Skeletal muscle satellite cell (primary cell): Measurements from ENCODE around the gene INPP5A. TPM values are rescaled to one million over a fixed set of nuclear protein-coding genes. Genes with fewer than 3 reads are reported as not detected.
"Not testable (repeated sequence)": the region's sequence is repeated elsewhere in the genome, so short reads cannot be mapped to it uniquely, and the experiment has no call there.

Experiments
- H3K27me3 ChIP-seq: 2 replicates; pipeline ENCODE4 v1.7.0; 2013; ENCODE audit warnings: low read length; ENCODE audit not compliant: control insufficient read depth, insufficient read depth
- H3K36me3 ChIP-seq: 2 replicates; pipeline ENCODE4 v1.7.0; 2013; ENCODE audit warnings: mild to moderate bottlenecking, control low read depth, low read length; ENCODE audit not compliant: insufficient read depth
- H3K4me1 ChIP-seq: 2 replicates; pipeline ENCODE4 v1.7.0; 2013; ENCODE audit warnings: low read length; ENCODE audit not compliant: control insufficient read depth, insufficient read depth
- H3K4me2 ChIP-seq: 2 replicates; pipeline ENCODE4 v1.7.0; 2013; ENCODE audit warnings: mild to moderate bottlenecking, low read length
- H3K4me3 ChIP-seq: 2 replicates; pipeline ENCODE4 v1.7.0; 2013; ENCODE audit warnings: low read length
- H3K9ac ChIP-seq: 2 replicates; pipeline ENCODE4 v1.7.0; 2013; ENCODE audit warnings: mild to moderate bottlenecking, low read depth, low read length, moderate library complexity
- H3K9me3 ChIP-seq: replicated peaks from 2 replicates; pipeline ENCODE4 v1.7.0; 2013; ENCODE audit warnings: mild to moderate bottlenecking, control low read depth, low read length
- total RNA-seq: library from RNA; depleted of rRNA; stranded (reverse); fragments of >200 nt; gene quantifications from 2 replicates; pipeline ENCODE4 v1.2.3, GENCODE V29; 2012; rRNA removed

Gene INPP5A
- total RNA-seq: 11.4 and 14.9 TPM in 2 replicates

GRCh38 chr10:132537684-132538001 lies at the start of gene INPP5A:
Gene INPP5A, plus strand, starts transcription at chr10:132537787. Its CDS starts 310 bp downstream, at chr10:132538097.
- H3K4me3 ChIP-seq: peak within 1 kb of the TSS; percentile 85
- peaks cover 46% of the 10 kb centered on the region for H3K4me1 ChIP-seq
- peak within 1 kb of the TSS; percentile 85 for H3K9ac ChIP-seq
- H3K27me3 ChIP-seq: no peaks in the 10 kb centered on the region
- no peaks in the 10 kb centered on the region for H3K36me3 ChIP-seq
- H3K4me2 ChIP-seq: peak within 1 kb of the TSS; percentile 99
- no peaks in the 10 kb centered on the region for H3K9me3 ChIP-seq

DNA sequence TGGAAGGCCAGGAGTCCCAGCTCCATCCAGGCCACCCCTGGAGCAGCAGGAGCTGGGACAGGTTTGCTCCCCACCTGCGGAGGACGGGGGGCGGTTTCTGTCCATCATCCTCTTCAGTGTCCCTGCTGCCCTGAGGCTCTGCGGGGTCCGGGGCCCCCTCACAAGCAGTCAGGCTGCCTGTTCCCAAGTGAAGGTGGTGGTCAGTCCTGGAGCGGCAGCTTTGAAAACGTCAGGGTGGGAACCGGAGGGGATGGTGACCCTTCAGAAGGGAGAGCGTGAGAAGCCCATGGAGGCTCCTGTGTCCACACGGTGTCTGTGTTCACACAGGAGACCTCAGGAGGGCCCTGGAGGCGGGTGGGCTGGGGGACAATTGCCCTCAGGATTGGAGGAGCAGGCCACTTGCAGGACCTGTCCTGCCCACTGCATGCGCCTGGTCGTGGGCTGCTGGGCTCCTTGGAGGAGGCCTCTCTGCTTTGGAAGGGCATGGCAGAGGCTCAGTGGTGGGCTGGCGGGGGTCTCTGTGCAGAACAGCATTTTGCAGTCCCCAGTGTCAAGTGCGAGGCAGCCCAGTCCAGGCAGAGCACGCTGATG lies 49.3 kb upstream of the INPP5A start:
- Histone ChIP-seq H3K4me2 (no peak overlapping the region), H3K4me3 (no peak overlapping the region), H3K4me1 (peaks cover 10% of the 10 kb centered on the region), H3K27me3 (peaks cover 33% of the 10 kb centered on the region), H3K9ac (no peak overlapping the region), H3K9me3 (no peaks in the 10 kb centered on the region), H3K36me3 (no peaks in the 10 kb centered on the region)

GRCh38 chr10:132489053-132489703 lies 48.4 kb upstream of the INPP5A start:
- Histone ChIP-seq H3K36me3 (no peaks in the 10 kb centered on the region), H3K4me1 (peaks cover 10% of the 10 kb centered on the region), H3K4me3 (no peak overlapping the region), H3K4me2 (peak overlapping the region; percentile 50), H3K9me3 (no peaks in the 10 kb centered on the region), H3K9ac (no peak overlapping the region), H3K27me3 (peaks cover 40% of the 10 kb centered on the region)

DNA sequence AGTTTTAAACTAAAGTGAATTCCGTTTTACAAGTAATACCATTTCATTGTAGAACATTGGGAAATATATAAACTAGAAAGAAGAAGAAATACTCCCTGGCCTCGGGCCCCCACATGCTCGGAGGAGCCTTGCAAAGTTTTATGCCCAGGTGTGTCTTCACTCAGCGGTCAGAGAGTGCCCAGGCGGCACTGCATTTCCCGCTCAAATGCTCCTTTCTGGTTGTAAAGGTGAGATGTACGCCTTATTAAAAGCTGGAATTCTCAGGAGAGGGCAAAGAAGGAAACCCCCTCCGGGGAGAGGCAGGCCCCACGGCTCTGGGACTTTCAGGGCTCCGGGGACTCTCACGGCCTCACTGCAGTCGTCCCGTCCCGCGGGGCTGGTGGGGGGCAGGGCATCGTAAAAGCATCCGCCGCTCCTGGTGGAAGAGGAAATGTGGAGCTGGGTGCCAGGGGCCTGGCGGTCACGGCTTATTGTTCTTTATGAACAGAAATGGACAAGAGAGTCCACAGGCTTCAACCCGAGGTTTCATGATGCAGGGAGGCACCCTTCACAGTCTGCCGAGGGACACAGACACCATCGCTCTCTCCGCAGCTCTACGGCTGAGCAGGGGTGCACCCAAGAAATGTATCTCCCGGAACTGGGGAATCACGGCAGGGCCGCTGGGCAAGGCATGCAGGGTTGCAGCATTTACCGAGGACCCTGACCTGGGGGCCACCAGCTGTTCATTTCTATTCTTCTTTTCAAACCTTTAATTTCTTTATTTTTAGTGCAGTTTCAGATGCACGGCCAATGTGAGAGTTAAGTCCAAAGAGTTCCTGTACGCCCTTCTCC lies 47.7 kb upstream of the INPP5A start:
- Histone ChIP-seq H3K27me3 (peaks cover 44% of the 10 kb centered on the region), H3K4me2 (no peak overlapping the region), H3K9me3 (no peaks in the 10 kb centered on the region), H3K4me3 (no peak overlapping the region), H3K9ac (no peak overlapping the region), H3K4me1 (peaks cover 10% of the 10 kb centered on the region), H3K36me3 (no peaks in the 10 kb centered on the region)

DNA sequence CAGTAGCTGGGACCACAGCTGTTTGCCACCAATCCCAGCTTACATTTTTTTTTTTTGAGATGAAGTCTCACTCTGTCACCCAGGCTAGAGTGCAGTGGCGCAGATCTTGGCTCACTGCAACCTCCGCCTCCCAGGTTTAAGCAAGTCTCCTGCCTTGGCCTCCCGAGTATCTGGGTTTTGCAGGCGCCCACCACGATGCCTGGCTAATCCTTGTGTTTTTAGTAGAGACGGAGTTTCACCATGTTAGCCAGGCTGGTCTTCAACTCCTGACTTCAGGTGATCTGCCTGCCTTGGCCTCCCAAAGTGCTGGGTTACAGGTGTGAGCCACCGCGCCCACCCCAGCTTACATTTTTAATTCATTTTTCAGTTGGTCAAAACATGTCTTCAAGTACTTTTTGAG lies 46.1 kb upstream of the INPP5A start:
- not testable (repeated sequence) for H3K9ac ChIP-seq, H3K4me1 ChIP-seq, H3K36me3 ChIP-seq, H3K4me3 ChIP-seq, H3K4me2 ChIP-seq, H3K9me3 ChIP-seq
- H3K27me3 ChIP-seq: peaks cover 55% of the 10 kb centered on the region

DNA sequence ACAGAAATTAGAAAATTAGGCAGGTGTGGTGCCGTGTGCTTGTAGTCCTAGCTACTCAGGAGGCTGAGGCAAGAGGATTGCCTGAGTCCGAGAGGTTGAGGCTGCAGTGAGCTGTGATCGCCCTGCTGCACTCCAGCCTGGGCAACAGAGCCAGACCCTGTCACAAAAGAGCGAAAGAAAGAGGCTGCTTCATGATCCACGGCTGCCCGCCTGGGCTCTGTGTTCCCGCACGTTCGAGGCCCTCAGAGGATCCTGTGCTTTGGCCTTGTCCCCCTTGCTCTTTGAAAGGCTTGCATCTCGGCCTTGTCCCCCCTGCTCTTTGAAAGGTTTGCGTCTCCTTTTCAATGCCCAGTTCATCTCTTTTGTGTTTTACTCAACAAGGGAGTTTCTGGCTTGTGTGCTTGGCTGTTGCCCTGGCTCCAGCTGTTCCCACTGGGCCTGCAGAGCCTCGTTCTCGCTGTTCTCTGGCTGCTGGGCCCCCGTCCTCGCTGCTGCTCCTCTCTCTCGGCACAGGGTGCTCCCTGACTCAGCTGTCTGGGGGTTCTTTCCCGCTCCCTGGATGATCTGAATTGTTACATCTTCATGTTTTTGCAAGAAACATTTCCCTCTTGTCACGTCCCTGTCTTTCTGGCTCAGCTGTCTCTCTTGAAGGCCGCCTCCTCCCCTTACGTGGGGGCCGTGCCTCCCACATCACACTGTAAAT lies 45.1 kb upstream of the INPP5A start:
- Histone ChIP-seq H3K4me3 (no peak overlapping the region), H3K27me3 (peaks cover 61% of the 10 kb centered on the region), H3K4me1 (peaks cover 10% of the 10 kb centered on the region), H3K36me3 (no peaks in the 10 kb centered on the region), H3K4me2 (no peak overlapping the region), H3K9ac (no peak overlapping the region), H3K9me3 (no peaks in the 10 kb centered on the region)

GRCh38 chr10:132493246-132493755 lies 44.3 kb upstream of the INPP5A start:
- Histone ChIP-seq H3K9ac (no peak overlapping the region), H3K4me3 (no peak overlapping the region), H3K9me3 (no peaks in the 10 kb centered on the region), H3K4me1 (peaks cover 10% of the 10 kb centered on the region), H3K27me3 (peaks cover 62% of the 10 kb centered on the region), H3K36me3 (no peaks in the 10 kb centered on the region), H3K4me2 (no peak overlapping the region)

GRCh38 chr10:132493756-132494290 lies 43.8 kb upstream of the INPP5A start:
- no peaks in the 10 kb centered on the region for H3K36me3 ChIP-seq
- peaks cover 6% of the 10 kb centered on the region for H3K4me1 ChIP-seq
- H3K9me3 ChIP-seq: no peaks in the 10 kb centered on the region
- H3K4me2 ChIP-seq: no peak overlapping the region
- no peak overlapping the region for H3K9ac ChIP-seq
- no peak overlapping the region for H3K4me3 ChIP-seq
- peaks cover 67% of the 10 kb centered on the region for H3K27me3 ChIP-seq

DNA sequence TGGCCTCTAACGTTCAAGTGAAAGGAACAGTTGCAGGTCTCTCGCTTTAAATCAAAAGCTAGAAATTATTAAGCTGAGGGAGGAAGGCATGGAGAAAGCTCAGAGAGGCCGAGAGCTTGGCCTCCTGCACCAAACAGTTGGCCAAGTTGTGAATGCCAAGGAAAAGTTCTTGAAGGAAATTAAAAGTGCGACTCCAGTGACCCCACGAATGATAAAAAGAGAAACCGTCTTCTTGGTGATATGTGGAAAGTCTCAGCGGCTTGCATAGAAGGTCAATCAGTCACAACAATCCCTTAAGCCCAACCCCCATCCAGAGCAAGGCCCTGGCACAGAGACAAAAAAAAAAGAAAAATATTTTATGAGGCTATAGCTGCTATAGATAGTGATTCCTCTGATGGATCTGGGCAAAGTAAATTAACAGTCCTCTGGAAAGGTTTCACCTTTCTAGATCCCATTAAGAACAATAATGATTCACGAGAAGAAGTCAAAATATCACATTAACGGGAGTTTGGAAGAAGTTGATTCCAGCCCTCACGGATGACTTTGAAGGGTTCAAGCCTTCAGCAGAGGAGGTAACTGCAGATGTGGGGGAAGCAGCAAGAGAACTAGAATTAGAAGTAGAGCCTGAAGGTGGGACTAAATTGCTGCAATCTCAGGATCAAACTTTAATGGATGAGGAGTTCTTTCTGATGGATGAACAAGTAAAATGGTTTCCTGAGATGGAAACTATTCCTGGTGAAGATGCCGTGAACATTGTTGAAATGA lies 42.5 kb upstream of the INPP5A start:
- Histone ChIP-seq H3K9me3 (no peaks in the 10 kb centered on the region), H3K27me3 (peaks cover 79% of the 10 kb centered on the region), H3K4me3 (no peak overlapping the region), H3K36me3 (no peaks in the 10 kb centered on the region), H3K4me1 (no peaks in the 10 kb centered on the region), H3K9ac (no peak overlapping the region), H3K4me2 (no peak overlapping the region)

DNA sequence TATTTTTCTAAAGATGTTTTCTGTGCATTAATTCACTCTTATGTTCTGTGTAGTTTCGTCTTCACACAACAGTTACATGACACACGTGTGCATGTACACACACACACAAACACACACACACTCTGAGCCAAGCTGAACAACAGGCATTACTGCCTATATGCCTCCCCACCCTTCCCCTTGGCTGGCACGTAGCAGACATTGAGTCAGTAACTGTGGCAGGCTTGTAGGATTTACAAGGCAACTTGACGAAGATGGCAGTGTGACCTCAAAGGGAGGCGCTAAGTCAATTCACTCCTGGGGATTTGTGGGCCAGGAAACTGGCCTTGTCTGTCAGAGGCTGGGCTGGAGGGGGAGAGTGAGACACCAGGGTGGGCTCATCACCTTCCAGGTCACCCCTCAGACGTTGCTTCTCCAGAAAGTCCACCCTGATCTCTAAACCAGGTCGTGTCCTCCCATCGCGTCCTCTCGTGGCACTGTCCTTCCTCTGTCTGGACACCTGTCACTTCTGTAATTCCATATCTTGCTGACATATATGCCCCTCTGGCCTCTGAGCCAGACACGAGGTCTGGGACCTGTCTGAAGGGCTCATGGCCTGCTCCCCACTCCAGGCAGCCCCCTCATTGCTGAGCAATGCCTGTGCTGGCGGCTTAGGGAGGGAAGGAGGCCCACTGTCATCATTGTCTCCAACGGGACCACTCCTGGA lies 41.1 kb upstream of the INPP5A start:
- Histone ChIP-seq H3K9me3 (no peaks in the 10 kb centered on the region), H3K36me3 (no peaks in the 10 kb centered on the region), H3K4me2 (no peak overlapping the region), H3K4me3 (no peak overlapping the region), H3K4me1 (no peaks in the 10 kb centered on the region), H3K27me3 (peaks cover 91% of the 10 kb centered on the region), H3K9ac (no peak overlapping the region)
